Esophagus squamous epithelium (tissue), 5 donors: ENCODE measurements around the gene TMEM131. TPM values are rescaled to one million over a fixed set of nuclear protein-coding genes. Genes with fewer than 3 reads are reported as not detected.

Source experiments
- DNase-seq: peaks from one replicate; lab custom pipeline; 2025; lab: John Stamatoyannopoulos, UW
- H3K27ac ChIP-seq, 4 donors: fragments of 200-600 bp; sonication (generic); one replicate each; pipeline ENCODE4 v1.5.1; 2016 to 2019; ENCODE audit warnings: mild to moderate bottlenecking in 1 of 4
- H3K27me3 ChIP-seq, 4 donors: fragments of 200-600 bp; sonication (generic); 1 replicate in 3 of 4; 2 replicates in 1 of 4; pipeline versions ENCODE4 v1.5.1 to v1.6.0; 2017 to 2021; ENCODE audit warnings: antibody characterized with exemption in 1 of 4
- H3K36me3 ChIP-seq, 3 donors: fragments of 200-600 bp; sonication (generic); one replicate each; pipeline ENCODE4 v1.5.1; 2016 to 2019
- H3K4me1 ChIP-seq, 3 donors: fragments of 200-600 bp; sonication (generic); one replicate each; pipeline ENCODE4 v1.5.1; 2017 to 2019
- H3K4me3 ChIP-seq, 4 donors: fragments of 200-600 bp; sonication (generic); 1 replicate in 3 of 4; 2 replicates in 1 of 4; pipeline ENCODE4 v1.5.1; 2016 to 2019; ENCODE audit warnings: mild to moderate bottlenecking in 2 of 4, moderate library complexity in 1 of 4
- H3K9me3 ChIP-seq, 3 donors: fragments of 200-600 bp; sonication (generic); one replicate each; pipeline ENCODE4 v1.5.1; 2016 to 2019
- CTCF ChIP-seq, 6 experiments: fragments of 450-650 bp in 4 of 6; fragments of 200-600 bp in 2 of 6; sonication (generic) in 2 of 6; IDR thresholded peaks; one replicate each; pipeline ENCODE4 v1.5.1; 2016 to 2019; ENCODE audit warnings: antibody characterized with exemption in 6 of 6, mild to moderate bottlenecking in 4 of 6, moderate library complexity in 4 of 6
- POLR2A ChIP-seq, 4 donors: fragments of 450-650 bp; IDR thresholded peaks; one replicate each; pipeline ENCODE4 v1.6.1; 2017; ENCODE audit warnings: antibody characterized with exemption in 4 of 4, mild to moderate bottlenecking in 4 of 4, moderate library complexity in 3 of 4
- WGBS, 2 donors: methylation state at CpG; one replicate each; pipeline ENCODE4 v1.1.5; 2018; 5-methylcytosine and 5-hydroxymethylcytosine counted together
- intact Hi-C: fragments of 100-400 bp; cut with DNase I; formaldehyde crosslinking; loops from one replicate; pipeline ENCODE4 v1.15.0; 2022
- total RNA-seq, 4 donors: library from RNA; depleted of rRNA; stranded (reverse); fragments of >200 nt; gene quantifications; one replicate each; pipeline ENCODE4 v1.1.0, GENCODE V29; 2016
- donor health status: DM: yes; HTN: yes; CAD: no.

The TMEM131 gene
- total RNA-seq, 4 donors from 2014 or later = 24.2 to 36.4 (median 28.1) TPM

- no peak overlapping the region for H3K4me3 ChIP-seq
- intact Hi-C loops = no loop called here
- H3K27ac ChIP-seq = no peak overlapping the region
- no peaks in the 10 kb centered on the region for H3K4me1 ChIP-seq
- H3K27me3 ChIP-seq = no peaks in the 10 kb centered on the region
- no peak for DNase-seq
- no peaks in the 10 kb centered on the region for H3K9me3 ChIP-seq
- WGBS, 2 donors = 82 to 88% methylated on average over 2 of the region's 2 CpGs
- peaks cover 9 to 96% (median 13%) of the 10 kb centered on the region in 3 donors for H3K36me3 ChIP-seq
- TF ChIP-seq CTCF (IDR thresholded peaks at IDR 0.05) (no peak), POLR2A (IDR thresholded peaks at IDR 0.05) (no peak)
These were observed 199.2 kb downstream of the TMEM131 start for GRCh38 chr2:97796465-97797126.

DNA sequence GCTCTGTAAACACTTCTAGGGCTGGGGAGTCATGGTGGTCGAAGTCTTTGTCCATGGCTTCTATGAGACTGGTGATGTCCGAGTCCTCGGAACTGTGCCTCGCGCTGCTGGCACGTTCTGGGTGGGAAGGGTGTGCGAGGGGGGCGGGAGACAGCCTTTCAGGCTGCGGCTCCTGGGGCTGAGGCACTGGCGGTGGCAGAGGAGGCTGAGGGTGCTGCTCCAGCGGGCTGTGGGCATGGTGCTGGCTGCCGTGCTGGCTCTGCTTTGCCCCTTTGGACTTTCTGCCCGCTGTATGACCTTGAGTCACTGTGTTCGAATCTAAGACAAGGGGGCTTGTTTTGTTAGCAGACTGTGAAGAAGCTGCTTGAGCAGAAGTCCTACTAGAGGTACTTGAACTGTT lies 203.3 kb downstream of the TMEM131 start:
- no peak for DNase-seq
- Histone ChIP-seq H3K9me3 (no peaks in the 10 kb centered on the region), H3K4me3 (no peak overlapping the region), H3K36me3 (peaks cover 13 to 95% (median 13%) of the 10 kb centered on the region in 3 donors), H3K4me1 (no peaks in the 10 kb centered on the region), H3K27ac (no peak overlapping the region), H3K27me3 (no peaks in the 10 kb centered on the region)
- WGBS, 2 donors = 92 to 100% methylated on average over 5 to 8 of the region's 14 CpGs
- intact Hi-C loops = no loop called here
- TF ChIP-seq POLR2A (IDR thresholded peaks at IDR 0.05) (no peak), CTCF (IDR thresholded peaks at IDR 0.05) (no peak)

DNA sequence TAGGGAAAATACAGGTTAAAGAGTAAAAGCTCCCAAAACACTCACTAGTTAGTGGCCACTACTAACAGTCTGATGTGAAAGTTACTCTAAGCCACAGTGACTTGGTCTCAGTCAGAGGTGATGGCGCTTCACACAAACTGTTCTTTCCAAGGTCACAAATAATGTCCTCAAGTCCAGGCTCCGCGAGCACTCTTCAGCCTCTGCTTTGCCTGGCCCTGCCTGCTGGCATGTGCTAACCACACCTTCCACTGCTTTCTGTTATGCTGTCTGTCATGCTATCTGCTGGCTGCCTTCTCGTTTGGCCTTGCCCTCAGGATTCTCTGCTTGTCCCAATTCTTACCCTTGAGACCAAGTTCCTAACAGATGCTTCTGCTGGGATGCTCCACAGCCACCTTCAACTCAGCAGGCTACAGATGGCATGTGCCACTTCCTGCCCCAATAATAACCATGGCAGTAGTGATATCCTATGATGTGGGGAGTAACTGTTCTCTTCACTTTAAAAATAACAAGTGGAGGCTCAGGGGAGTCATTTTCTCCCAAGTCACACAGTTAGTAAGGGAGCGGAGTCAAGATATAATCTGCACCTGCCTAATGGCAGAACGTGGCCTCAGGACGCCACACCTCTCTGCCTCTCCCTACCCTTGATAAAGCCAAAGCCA lies 206.6 kb downstream of the TMEM131 start:
- 86 to 95% methylated on average over 7 of the region's 7 CpGs for WGBS, 2 donors
- Histone ChIP-seq H3K4me1 (no peaks in the 10 kb centered on the region), H3K9me3 (no peaks in the 10 kb centered on the region), H3K36me3 (peaks cover 13 to 80% (median 13%) of the 10 kb centered on the region in 3 donors), H3K27me3 (no peaks in the 10 kb centered on the region), H3K4me3 (no peak overlapping the region), H3K27ac (no peak overlapping the region)
- no peak for DNase-seq
- TF ChIP-seq POLR2A (IDR thresholded peaks at IDR 0.05) (no peak), CTCF (IDR thresholded peaks at IDR 0.05) (no peak)
- intact Hi-C loops = no loop called here

- Histone ChIP-seq H3K4me1 (no peaks in the 10 kb centered on the region), H3K36me3 (peaks cover 0 to 55% (median 0%) of the 10 kb centered on the region in 3 donors), H3K4me3 (no peak overlapping the region), H3K9me3 (no peaks in the 10 kb centered on the region), H3K27ac (no peak overlapping the region), H3K27me3 (no peaks in the 10 kb centered on the region)
- no peak for DNase-seq
- intact Hi-C loops = no loop called here
- WGBS, 2 donors = 89 to 91% methylated on average over 2 of the region's 2 CpGs
- no peak for TF ChIP-seq CTCF (IDR thresholded peaks at IDR 0.05)
- no peak for TF ChIP-seq POLR2A (IDR thresholded peaks at IDR 0.05)
These were observed 209.9 kb downstream of the TMEM131 start for GRCh38 chr2:97785818-97786217.

DNA sequence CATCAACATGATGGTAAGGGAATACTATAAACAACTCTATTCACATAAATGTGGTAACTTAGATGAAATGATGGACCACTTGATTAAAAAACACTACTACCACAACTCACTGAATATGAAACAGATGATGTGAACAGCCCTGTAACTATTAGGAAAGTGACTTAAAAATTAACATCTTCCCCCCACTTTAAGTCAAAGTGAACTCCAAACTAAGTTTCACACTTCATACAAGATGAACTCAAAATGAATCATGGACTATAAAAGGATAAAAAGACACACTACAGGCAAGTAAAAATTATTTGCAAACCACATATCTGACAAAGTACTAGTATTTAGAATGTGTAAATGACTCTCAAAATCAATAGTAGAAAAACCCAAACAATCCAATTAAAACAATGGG lies 210.8 kb downstream of the TMEM131 start:
- DNase-seq = no peak
- intact Hi-C loops = no loop called here
- H3K4me1 ChIP-seq = no peaks in the 10 kb centered on the region
- no peak overlapping the region for H3K27ac ChIP-seq
- H3K36me3 ChIP-seq = peaks cover 0 to 56% (median 0%) of the 10 kb centered on the region in 3 donors
- TF ChIP-seq CTCF (IDR thresholded peaks at IDR 0.05) = no peak
- TF ChIP-seq POLR2A (IDR thresholded peaks at IDR 0.05) = no peak
- no peaks in the 10 kb centered on the region for H3K27me3 ChIP-seq
- H3K4me3 ChIP-seq = no peak overlapping the region
- no peaks in the 10 kb centered on the region for H3K9me3 ChIP-seq
